GM12864 (cell line): Measurements from ENCODE around the gene CFAP299.

Experiments used
- DNase-seq: peaks from one replicate; pipeline ENCODE4 v3.0.0-alpha.2; 2011; ENCODE audit warnings: low read depth
- H3K4me3 ChIP-seq: 2 replicates; pipeline ENCODE4 v1.5.1; 2011; ENCODE audit warnings: mild to moderate bottlenecking, low read depth, low read length, control low read depth
- TF ChIP-seq, protein P1 (sequence below): IDR thresholded peaks from 2 replicates; pipeline ENCODE4 v1.5.1; 2011; ENCODE audit warnings: low read depth, mild to moderate bottlenecking, moderate library complexity, low read length, control low read depth, inconsistent platforms; ENCODE audit errors: missing control alignments

CFAP299 gene

DNA sequence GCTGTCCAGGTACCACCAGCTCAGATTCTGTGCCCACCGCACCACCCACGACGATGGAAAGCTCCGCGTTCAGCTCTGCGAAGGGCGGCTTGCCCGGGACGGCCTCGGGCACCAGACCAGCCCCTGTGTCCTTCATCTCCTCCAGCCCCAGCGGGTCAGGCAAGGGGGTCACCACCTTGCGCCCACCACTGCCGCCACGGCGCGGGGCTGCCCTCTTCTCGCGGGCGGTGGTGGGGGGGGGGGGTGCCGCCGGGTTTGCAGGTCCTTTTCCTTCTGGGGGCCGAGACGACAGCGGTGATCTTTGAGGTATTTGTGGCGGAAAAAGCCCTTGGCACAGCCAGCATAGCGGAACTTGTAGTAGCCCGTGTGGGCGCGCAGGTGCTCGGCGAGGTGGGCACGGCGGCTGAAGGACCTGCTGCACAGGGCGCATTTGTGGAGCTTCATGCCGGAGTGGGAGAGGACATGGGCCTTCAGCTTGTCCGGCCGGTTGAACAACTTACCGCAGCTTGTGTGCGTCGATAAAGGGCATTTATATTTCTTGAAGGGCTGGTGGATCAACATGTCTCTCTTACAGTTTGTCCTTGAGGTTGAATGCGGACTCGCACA is 50.9 kb downstream of the CFAP299 start:
- TF ChIP-seq, protein P1, sequence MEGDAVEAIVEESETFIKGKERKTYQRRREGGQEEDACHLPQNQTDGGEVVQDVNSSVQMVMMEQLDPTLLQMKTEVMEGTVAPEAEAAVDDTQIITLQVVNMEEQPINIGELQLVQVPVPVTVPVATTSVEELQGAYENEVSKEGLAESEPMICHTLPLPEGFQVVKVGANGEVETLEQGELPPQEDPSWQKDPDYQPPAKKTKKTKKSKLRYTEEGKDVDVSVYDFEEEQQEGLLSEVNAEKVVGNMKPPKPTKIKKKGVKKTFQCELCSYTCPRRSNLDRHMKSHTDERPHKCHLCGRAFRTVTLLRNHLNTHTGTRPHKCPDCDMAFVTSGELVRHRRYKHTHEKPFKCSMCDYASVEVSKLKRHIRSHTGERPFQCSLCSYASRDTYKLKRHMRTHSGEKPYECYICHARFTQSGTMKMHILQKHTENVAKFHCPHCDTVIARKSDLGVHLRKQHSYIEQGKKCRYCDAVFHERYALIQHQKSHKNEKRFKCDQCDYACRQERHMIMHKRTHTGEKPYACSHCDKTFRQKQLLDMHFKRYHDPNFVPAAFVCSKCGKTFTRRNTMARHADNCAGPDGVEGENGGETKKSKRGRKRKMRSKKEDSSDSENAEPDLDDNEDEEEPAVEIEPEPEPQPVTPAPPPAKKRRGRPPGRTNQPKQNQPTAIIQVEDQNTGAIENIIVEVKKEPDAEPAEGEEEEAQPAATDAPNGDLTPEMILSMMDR, result no peak
- DNase-seq, result no peak
- no peak overlapping the region for H3K4me3 ChIP-seq

DNA sequence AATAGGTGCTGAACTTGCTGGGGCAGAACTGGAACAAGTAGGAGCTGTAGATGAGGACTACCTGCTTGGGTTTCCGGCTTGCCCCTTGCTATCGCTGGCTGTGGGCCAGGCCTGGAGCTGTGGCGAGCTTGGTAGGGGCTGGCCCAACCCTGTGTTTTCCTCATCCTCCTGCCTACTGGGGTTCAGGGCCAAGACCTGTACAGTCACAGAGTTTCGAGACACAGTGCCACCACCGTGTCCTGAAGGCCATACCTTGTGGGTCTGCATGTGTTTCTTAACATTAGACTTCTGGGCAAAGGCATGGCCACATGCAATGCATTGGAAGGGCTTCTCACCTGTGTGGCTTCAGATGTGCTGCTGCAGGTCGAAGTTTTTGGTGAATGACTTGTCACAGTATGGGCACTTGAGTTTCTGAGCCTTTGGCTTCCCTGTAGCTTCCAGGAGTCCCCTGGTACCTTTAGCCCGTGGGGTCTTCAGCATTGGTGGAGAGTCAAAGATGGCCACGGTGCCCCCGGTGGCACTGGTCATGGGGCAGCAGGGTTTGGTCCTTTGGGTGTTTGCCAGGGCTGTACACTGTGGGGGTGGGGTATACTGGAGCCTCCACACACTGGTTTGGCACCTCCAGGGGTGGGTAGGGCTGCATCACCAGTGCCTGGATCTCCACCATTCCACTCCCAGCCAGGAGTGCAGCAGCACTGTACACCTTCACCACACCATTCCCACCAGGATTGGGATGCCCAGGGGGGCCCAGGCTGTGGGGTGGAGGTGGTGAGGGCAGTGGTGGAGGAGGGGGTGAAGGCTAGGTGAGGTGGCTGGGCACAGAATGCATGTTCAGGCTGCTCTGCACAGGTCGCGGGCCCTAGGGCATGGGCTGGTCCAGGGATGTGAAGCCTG is 52.1 kb downstream of the CFAP299 start:
- no peak for DNase-seq
- TF ChIP-seq, protein P1, result no peak
- H3K4me3 ChIP-seq, result no peak overlapping the region

DNA sequence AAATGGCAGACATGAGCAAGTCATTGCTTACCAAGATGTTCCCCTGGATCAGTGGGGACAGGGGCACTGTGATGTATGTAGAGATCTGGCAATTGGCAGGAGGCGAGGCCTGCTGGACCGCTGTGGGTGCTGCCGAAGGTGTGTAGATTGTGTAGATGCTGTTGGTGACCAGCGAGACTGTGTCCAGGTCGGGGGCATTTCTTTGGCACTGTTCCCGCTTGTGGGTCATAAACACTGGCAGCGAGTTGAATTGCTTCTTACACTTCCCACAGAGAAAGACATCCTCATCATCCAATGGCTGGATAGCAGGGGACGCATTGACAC is 52.7 kb downstream of the CFAP299 start:
- H3K4me3 ChIP-seq, result no peak overlapping the region
- TF ChIP-seq, protein P1, result no peak
- no peak for DNase-seq

DNA sequence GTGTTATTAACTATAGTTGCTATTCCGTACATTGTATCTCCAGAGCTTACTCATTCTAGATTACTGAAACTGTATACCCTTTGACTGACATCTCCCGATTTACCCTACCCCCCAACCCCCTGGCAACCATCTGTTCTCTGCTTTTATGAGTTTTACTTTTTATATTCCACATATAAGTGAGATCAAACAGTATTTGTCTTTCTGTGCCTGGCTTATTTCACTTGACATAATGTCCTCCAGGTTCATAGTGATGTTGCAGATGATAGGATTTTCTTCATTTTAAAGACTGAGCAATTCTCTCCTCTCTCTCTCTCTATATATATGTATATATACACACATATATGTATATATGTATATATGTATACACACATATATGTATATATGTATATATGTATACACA is 54.6 kb downstream of the CFAP299 start:
- TF ChIP-seq, protein P1, result no peak
- DNase-seq, result no peak

DNA sequence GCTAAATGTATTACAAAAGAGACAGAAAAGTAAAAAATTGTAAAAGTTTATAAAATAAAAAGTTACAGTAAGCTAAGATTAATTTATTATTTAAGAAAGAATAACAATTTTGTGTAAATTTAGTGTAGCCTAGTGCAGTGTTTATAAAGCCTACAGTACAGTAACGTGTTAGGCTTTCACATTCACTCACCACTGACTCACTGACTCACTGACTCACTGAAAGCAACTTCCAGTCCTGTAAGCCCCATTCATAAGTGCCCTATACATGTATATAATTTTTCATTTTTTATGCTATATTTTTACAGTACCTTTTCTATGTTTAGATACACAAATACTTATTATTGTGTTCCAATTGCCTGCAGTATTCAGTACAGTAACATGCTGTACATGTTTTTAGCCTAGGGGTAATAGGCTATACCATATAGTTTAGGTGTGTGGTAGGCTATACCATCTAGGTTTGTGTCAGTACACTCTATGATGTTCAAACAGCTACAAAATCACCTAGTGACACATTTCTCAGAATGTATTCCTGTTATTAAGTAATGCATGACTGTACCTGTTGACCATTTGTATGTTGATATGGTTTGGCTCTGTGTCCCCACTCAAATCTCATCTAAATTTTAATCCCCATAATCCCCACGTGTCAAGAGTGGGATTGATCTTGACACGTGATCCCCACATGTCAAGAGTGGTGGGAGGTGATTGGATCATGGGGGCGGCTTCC is 57.9 kb downstream of the CFAP299 start:
- no peak for DNase-seq
- TF ChIP-seq, protein P1, result no peak
- H3K4me3 ChIP-seq, result no peak overlapping the region

More for the DNA sequence above, 54.6 kb downstream of the CFAP299 start:
- no peak overlapping the region for H3K4me3 ChIP-seq

DNA sequence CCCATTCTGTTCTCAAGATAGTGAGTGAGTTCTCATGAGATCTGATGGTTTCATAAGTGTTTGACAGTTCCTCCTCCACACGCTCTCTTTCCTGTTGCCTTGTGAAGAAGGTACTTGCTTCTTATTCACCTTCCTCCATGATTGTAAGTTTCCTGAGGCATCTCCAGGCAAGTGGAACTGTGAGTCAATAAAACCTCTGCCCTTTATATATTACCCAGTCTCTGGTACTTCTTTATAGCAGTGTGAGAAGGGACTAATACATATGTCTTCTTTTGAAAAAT is 58.4 kb downstream of the CFAP299 start:
- TF ChIP-seq, protein P1, result no peak
- no peak for DNase-seq
- H3K4me3 ChIP-seq, result no peak overlapping the region
